ENCODE results near the gene SGSM1. TPM values are rescaled to one million over a fixed set of nuclear protein-coding genes. Genes with fewer than 3 reads are reported as not detected.
"Not testable (repeated sequence)": the region's sequence is repeated elsewhere in the genome, so short reads cannot be mapped to it uniquely, and the experiment has no call there.

Gene SGSM1
- polyA plus RNA-seq, 3 donors, result 0.33 to 0.92 (median 0.45) TPM

DNA sequence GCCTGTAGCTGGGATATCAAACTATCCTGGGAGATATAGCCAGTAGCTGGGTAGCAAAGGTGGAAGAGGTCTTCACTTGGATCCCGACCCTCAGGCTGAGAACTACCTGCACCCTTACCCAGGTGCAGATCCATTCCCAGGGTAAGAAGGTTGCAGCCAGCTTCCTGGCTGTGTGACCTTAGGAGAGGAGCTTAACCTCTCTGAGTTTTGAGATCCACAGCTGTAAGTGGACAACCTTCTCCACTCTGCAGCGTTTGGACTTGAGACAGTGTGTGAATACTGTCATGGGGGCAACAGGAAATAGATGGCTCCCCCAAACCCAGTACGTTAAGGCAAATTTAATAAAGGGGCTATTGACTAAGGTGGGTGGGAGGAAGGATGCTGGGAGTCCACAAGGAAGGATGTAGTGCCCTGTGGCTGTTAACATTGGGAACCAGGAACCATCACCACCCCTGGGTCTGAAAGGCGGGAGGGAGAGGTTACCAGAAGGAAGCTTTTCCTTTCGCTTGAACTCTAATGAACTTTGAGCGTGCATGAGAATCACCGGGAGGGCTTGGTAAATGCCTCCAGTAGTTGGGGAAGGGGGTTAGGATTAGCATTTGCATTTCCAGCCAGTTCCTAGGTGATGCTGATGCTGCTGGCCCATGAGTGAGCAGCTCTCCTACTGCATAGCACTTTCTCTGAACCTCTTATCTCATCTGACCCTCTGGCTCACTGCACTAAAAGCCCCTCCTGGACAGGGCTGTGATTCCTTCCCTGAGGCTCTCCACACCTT lies 24.4 kb downstream of the SGSM1 start:
- 59 to 75% (median 62%) methylated on average over 7 of the region's 7 CpGs for WGBS, 3 donors
- H3K27ac ChIP-seq (ENCODE audit: low read depth, low read length), result no peak overlapping the region

DNA sequence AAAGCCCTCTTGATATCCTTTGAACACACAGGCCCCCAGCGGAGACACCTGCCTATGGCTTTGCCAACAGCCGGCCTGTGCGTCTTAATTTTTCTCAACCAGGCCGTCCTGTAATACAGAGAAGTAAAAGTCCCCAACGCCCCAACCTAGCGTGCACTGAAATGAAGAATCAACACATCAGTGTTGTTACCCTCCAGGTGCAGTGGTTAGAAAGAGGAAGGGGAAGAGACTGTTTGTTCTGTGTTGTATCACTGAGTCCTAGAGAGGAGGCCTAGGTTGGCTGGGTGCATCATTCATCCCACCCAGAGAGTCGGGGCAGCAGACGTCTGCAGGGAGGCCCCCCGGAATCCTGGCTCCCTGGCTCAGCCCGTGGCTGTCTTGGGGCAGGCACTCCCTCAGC lies 25.7 kb downstream of the SGSM1 start:
- no peak overlapping the region for H3K27ac ChIP-seq (ENCODE audit: low read depth, low read length)
- 75 to 77% (median 77%) methylated on average over 10 of the region's 10 CpGs for WGBS, 3 donors

DNA sequence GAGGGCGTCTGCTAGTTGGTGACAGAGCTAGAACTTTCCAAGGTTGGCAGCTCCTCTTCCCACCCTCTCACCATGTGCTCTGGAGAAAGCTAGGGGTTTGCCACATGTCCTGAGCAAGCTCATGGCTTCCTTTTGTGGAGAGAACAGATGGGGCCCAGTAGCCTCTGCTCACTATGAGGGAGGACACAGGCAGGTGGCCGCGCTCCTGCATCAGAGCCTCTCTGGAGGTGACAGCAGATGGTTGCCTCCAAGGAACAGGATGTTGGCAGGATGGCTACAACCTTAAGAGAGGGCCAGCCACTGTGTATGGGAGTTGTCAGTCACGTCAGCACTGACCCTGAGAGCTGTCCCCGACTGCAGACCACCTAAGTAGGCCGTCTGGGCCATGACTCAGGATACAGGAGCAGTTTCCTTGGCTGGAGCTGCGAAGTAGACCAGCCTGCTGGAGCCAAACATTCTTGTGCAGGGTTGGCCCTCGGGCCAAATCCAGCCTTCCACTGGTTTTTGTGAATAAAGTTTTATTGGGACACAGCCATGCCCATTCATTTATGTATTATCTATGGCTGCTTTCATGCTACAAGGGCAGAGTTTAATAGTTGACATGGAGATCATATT lies 28.0 kb downstream of the SGSM1 start:
- no peak overlapping the region for H3K27ac ChIP-seq (ENCODE audit: low read depth, low read length)
- 86 to 92% (median 87%) methylated on average over 8 of the region's 8 CpGs for WGBS, 3 donors

DNA sequence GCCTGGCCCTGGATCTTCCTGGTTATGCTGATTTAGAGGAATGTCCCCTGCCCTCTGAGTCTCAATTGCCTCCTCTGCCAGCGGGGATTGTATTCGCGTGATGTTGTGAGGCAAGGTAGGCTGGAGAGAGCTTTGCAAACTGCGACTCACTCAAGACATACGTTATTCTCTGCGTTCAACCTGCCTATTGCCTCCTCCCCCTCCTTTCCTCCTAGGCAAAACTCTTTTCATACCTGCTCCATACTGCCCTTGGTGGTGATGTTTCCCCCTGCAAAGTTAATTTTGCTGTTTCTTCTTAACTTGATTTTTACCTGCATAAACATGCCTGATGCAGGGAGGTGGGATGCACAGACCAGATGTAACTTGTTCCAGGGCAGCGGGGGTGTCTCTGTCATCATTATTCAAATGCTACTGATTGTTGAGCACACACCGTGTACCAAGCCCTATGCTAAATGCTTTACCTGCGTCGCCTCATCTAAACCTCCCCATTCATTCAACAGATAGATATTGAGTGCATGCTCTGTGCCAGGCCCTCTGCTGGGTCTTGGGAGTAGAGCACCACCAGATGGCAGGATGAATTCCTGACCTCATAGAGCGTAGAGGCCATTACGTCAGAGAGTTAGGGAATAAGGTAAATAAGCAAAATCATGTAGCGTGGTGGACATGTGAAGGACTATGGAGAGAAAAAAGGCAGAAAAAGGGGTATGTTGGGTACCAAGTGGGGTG lies 29.0 kb downstream of the SGSM1 start:
- WGBS, 3 donors, result 52 to 71% (median 71%) methylated on average over 13 of the region's 13 CpGs
- no peak overlapping the region for H3K27ac ChIP-seq (ENCODE audit: low read depth, low read length)

DNA sequence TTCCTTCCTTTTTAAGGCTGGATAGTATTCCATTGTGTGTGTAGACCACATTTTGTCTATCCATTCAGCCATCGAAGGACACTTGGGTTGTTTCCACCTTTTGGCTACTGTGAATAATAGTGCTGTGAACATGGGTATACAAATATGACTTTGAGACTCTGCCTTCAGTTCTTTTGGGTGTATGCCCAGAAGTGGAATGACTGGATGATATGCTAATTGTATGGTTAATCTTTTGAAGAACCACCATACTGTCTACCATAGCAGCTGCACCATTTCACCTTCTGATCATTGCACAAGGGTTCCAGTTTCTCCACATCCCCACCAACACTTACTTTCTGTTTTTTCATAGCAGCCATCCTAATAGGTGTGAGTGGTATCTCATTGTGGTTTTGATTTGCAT lies 30.3 kb downstream of the SGSM1 start:
- 24 to 76% (median 70%) methylated on average over 1 of the region's 1 CpG for WGBS, 3 donors

DNA sequence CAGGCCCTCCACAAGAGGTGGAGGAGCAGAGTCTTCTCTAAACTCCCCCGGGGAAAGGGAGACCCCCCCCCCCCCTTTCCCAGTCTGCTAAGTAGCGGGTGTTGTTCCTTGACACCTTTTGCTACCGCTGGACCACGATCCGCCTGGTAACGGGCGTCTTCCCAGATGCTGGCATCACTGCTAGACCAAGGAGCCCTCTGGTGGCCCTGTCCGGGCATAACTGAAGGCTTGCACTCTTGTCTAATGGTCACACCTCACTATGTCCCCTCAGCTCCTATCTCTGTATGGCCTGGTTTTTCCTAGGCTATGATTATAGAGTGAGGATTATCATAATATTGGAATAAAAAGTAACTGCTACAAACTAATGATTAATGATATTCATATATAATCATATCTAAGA lies 31.5 kb downstream of the SGSM1 start:
- not testable (repeated sequence) for H3K27ac ChIP-seq (ENCODE audit: low read depth, low read length)
- WGBS, 3 donors, result 58 to 71% (median 68%) methylated on average over 1 to 3 of the region's 8 CpGs

More for the DNA sequence above, 30.3 kb downstream of the SGSM1 start:
- no peak overlapping the region for H3K27ac ChIP-seq (ENCODE audit: low read depth, low read length)

DNA sequence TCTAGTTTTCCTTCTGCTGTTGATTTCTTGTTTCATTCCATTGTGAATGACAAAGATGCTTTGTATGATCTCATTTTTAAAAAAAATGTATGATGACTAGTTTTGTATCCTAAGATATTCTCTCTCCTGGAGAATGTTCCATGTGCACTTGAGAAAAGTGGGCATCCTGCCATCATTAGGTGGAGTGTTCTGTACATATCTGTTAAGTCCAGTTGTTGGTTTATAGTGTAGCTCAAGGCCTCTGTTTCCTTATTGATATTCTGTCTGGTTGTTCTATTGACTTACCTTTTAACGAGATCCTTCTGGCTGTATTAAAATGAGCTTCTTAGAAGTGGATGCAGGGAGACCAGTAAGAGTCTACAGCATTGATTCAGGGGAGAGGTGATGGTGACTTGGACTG lies 35.2 kb downstream of the SGSM1 start:
- WGBS, 3 donors, result 36 to 69% (median 59%) methylated on average over 1 of the region's 1 CpG
- H3K27ac ChIP-seq (ENCODE audit: low read depth, low read length), result no peak overlapping the region

DNA sequence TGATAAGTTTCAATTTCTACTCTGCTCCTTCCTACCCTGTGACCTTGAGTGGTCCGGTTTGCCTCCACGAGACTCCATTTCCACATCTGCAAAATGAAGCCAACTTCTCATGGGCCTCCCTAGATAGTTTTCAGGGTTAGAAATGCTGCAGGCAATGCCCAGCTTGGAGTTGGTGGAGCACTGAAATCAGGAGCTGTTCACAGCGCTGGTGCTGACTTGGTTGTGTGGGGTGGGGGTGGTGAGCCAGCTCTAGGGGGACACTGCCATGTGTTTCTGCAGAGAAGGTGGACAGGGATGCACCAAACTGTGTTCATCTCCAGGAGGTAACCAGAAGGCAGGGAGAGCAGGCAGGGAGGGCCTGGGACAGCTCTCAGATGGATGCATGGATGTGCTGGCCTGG lies 37.0 kb downstream of the SGSM1 start:
- WGBS, 3 donors, result 43 to 74% (median 67%) methylated on average over 3 of the region's 3 CpGs
- no peak overlapping the region for H3K27ac ChIP-seq (ENCODE audit: low read depth, low read length)

DNA sequence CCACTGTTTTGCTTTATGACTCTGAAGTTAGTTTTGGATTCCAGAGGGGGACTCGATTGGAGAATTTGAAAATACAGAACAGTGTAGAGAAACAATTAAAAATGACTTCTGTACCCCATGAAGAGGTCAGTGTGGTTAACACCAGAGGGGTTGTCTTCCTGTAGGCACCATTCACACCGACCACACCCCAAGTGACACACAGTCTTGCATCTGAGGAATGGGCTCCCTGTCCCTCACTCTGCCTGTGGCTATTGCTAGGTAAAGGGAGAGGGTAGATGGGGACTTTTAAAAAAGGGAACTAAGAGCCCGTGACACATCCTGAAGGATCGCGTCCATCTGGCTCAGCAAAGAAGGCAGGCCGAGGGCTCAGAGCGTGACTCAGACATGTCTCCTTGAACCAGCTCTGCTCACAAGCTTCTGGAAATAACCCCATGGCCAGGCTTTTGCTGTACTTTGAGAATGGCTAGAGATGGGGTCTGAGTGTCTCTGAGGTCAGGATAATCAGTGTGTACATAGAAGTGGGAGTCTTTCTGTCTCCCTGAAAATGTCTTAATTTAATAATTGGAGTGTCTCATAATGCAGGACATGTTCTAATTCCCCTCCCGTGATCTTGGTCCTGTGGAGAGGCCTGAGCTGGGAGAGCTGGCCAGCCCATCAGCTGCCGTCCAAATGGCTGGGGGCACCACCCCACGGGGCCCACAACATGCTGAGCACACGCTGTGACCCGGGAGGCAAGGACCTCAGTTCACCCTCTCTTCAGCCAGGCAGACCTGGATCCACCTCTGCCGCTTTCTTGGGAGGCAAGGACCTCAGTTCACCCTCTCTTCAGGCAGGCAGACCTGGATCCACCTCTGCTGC lies 39.3 kb downstream of the SGSM1 start:
- 55 to 71% (median 66%) methylated on average over 13 of the region's 13 CpGs for WGBS, 3 donors
- no peak overlapping the region for H3K27ac ChIP-seq (ENCODE audit: low read depth, low read length)

DNA sequence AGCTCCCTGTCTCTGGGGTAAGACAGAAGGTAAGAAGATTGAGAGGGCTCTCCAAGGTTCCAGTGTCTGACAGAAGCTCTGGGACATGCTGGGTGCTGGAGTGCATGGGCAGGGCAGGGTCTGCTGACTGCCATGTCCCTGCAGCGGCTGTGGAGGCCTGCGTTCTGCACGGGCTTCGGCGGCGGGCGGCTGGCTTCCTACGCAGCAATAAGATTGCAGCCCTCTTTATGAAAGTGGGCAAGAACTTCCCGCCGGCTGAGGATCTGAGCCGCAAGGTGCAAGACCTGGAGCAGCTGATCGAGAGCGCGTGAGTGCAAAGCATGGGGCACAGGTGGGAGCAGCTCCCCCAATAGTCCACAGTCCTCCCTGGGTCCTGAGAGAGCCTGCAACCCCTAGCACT lies 41.5 kb downstream of the SGSM1 start:
- no peak overlapping the region for H3K27ac ChIP-seq (ENCODE audit: low read depth, low read length)
- 94 to 96% (median 95%) methylated on average over 14 of the region's 14 CpGs for WGBS, 3 donors

DNA sequence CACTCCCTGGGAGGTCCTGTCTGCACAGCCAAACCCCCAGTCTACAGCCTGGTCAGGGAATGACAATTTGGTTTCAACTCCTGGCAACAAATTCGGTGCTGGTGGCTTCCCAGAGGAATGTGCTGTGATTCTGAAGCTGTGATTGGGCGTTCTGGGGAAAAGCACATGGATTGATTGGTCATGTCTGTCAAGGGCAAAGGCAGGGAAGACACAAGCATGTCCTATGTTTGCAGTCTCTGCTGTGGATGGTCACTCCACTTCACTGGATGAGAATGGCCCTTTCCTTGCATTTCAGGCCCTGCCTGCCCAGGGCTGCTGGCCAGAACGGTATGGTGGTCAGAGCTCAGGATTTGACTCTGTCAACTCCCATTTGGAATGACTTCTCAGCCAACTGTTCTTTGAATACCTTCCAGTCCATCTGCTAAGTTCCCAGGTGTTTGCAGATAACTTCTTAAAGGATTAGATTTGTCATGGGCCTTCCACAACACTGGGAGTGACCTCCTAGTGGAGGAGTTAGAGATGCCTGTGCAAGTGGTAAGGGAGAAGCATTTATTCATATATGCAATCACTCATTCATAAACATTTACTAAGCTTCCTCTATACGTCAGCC lies 42.7 kb downstream of the SGSM1 start:
- 41 to 84% (median 71%) methylated on average over 4 of the region's 4 CpGs for WGBS, 3 donors
- H3K27ac ChIP-seq (ENCODE audit: low read depth, low read length), result no peak overlapping the region

DNA sequence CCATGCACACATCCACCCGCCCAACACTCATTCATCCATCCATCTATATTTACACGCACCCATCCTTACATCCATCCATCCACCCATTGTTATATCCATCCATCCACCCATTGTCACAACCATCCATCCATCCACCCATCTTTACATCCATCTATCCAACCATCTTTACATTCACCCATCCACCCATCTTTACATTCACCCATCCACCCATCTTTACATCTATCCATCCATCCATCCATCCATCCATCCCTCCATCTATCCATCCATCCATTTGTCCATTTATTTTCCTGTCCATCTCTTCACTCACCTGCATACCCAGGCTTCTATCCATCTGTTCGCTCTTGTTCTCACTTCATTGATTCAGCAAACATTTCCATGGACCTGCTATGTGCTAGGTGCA lies 49.8 kb downstream of the SGSM1 start:
- no peak overlapping the region for H3K27ac ChIP-seq (ENCODE audit: low read depth, low read length)
- WGBS, 3 donors, result 93 to 98% (median 94%) methylated on average over 3 of the region's 3 CpGs

DNA sequence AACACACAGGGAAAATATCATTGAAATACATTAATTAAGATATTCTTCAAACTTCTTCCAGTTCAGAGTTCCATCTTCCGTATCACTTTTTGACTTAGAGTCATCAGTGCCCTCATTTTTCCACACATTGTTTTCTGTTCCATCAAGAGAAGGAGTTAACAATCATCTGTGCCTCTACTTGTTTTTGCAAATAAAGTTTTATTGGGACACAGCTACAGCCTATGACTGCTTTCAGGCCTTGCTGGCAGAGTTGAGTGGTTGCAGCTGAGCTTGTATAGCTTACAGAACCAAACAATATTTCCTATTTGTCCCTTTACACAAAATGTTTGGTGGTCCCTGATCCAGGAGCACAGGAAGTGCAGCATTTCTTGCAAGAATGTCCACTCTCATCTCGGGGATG lies 51.6 kb downstream of the SGSM1 start:
- WGBS, 3 donors, result 84 to 92% (median 92%) methylated on average over 2 of the region's 2 CpGs

DNA sequence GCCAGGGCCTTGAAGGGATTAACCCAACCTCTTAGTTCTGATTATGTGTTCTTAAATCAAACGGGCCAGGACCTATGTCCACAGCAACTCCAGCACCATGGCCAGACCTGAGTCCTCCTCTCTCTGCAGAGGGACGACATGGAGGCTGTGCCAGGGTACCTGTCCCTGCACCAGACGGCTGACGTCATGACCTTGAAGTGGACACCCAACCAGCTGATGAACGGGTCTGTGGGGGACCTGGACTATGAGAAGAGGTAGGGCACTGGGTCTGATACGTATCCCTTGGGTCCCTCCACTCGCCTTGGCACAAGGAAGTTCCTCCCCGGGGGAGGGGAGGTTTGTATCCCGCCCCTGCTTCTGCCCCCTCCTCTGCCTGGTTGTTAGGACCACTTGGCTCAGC lies 53.6 kb downstream of the SGSM1 start:
- H3K27ac ChIP-seq (ENCODE audit: low read depth, low read length), result no peak overlapping the region
- WGBS, 3 donors, result 83 to 86% (median 84%) methylated on average over 9 of the region's 9 CpGs

More for the DNA sequence above, 51.6 kb downstream of the SGSM1 start:
- H3K27ac ChIP-seq (ENCODE audit: low read depth, low read length), result no peak overlapping the region

DNA sequence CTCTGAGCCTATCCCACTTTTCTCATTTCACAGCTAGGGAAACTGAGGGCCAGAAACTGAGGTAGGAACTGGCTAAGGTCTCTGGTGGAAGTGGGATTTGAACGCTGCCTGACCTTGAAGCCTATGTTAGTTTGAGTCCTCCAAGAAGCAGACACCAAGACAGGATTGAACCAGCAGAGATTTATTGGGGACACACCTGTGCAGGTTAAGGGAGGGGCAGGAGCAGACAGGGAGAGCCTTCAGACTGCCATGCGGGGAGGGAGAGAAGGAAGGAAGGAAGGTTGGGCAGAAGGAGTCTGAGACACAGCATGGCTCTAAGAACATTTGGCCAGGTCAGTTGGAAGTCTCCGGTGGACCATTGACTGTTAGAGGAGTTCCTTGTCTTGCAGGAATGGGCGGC lies 59.5 kb downstream of the SGSM1 start:
- WGBS, 3 donors, result 86 to 94% (median 90%) methylated on average over 4 of the region's 4 CpGs
- no peak overlapping the region for H3K27ac ChIP-seq (ENCODE audit: low read depth, low read length)

DNA sequence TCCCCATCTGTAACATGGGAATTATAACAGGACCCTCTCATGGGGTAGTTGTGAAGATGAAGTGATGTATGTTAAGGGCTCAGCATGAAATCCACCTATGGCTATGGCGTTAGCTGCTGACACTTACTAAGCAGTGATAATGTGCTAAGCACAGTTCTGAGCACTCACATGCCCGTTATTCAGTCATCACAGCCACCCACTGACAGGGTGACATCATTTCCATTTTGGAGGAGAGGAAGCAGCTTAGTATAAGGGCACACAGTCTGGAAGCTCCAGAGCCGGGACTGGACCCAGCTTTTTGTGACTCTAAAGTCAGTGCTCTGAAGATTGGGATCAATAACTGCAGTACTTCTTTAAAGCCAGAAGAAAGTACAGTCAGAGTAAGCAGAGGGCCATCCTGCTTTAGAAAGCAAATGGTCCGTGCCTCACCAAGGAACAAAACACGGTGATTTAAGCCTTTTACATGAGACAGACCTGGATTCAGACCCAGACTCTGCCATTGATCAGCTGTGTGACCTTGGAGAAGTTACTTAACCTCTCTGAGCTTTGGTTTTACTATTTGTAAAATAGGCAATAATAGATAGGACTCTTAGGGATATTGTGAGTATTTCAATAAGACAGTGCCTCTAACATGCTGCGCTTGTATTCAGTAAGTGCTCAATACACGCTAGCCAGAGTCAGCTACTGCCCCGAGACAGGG lies 61.5 kb downstream of the SGSM1 start:
- 75 to 86% (median 78%) methylated on average over 8 of the region's 8 CpGs for WGBS, 3 donors
- no peak overlapping the region for H3K27ac ChIP-seq (ENCODE audit: low read depth, low read length)

DNA sequence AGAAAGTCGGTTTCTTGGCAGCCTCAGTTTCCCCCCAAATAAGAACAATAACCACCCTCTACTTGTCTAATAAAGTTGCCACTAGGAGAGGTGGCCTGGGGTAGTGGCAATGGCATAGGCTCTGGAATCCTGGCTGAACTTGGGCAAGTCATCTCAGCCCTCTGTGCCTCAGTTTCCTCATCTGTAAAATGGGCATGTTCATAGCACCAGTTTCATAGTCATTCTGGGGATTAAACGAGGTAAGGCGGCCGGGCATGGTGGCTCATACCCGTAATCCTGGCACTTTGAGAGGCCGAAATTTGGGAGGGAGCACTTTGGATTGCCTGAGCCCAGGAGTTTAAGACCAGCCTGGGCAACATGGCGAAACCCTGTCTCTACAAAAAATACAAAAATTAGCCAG lies 63.0 kb downstream of the SGSM1 start:
- WGBS, 3 donors, result 93 to 97% (median 95%) methylated on average over 7 of the region's 7 CpGs

More for the DNA sequence above, 63.0 kb downstream of the SGSM1 start:
- no peak overlapping the region for H3K27ac ChIP-seq (ENCODE audit: low read depth, low read length)

All from adipose tissue (tissue), 3 donors.